ENCODE data around the gene CAMK2A.

Gene CAMK2A

GRCh38 chr5:150241298-150242160 lies 48.0 kb downstream of the CAMK2A start (continued):
- TF ChIP-seq ZNF776 (tag by site-specific recombination; IDR thresholded peaks at IDR 0.05; ENCODE audit: borderline replicate concordance) (peak; percentile 36; the same call in 1 of the 2 replicates), ZNF426 (tag by site-specific recombination; IDR thresholded peaks at IDR 0.05) (no peak), ZNF140 (tag by site-specific recombination; IDR thresholded peaks at IDR 0.05) (no peak), ZNF585B (tag by site-specific recombination; IDR thresholded peaks at IDR 0.05) (no peak), GFI1B (tag by site-specific recombination; IDR thresholded peaks at IDR 0.05) (no peak), ZNF366 (tag by site-specific recombination; conservative IDR thresholded peaks at IDR 0.05) (peak; percentile 95), ZNF843 (tag by site-specific recombination; IDR thresholded peaks at IDR 0.05) (no peak), ZNF707 (tag by site-specific recombination; IDR thresholded peaks at IDR 0.05) (no peak), ZNF677 (tag by site-specific recombination; IDR thresholded peaks at IDR 0.05) (no peak), GLIS2 (tag by site-specific recombination; IDR thresholded peaks at IDR 0.05) (no peak), ZNF785 (tag by site-specific recombination; IDR thresholded peaks at IDR 0.05) (no peak)

- Histone ChIP-seq H3K4me3 (ENCODE audit: low read depth, low read length) (no peak overlapping the region), H3K36me3 (ENCODE audit: control insufficient read depth in 2 of 2, insufficient read depth in 1 of 2, low read length in 2 of 2) (no peaks in the 10 kb centered on the region), H3K4me1 (ENCODE audit: control insufficient read depth, insufficient read depth, low read length) (no peaks in the 10 kb centered on the region), H3K27ac (ENCODE audit: extremely low read depth, low read depth, low read length) (no peak overlapping the region), H3K9me3 (ENCODE audit: control insufficient read depth, insufficient read depth, low read depth, low read length) (no peaks in the 10 kb centered on the region)
- TF ChIP-seq ZSCAN23 (tag by site-specific recombination; IDR thresholded peaks at IDR 0.05) (no peak), ZNF530 (tag by site-specific recombination; IDR thresholded peaks at IDR 0.05; ENCODE audit: low read depth) (no peak), ZBTB11 (tag by site-specific recombination; conservative IDR thresholded peaks at IDR 0.05; ENCODE audit: low read depth) (no peak), SP7 (tag by site-specific recombination; IDR thresholded peaks at IDR 0.05) (no peak), ZNF792 (tag by site-specific recombination; IDR thresholded peaks at IDR 0.05) (no peak), BCL11B (tag by site-specific recombination; IDR thresholded peaks at IDR 0.05; ENCODE audit: low read depth) (no peak), HOXC10 (CRISPR knock-in tag; IDR thresholded peaks at IDR 0.05) (no peak), ZNF391 (tag by site-specific recombination; IDR thresholded peaks at IDR 0.05; ENCODE audit: borderline replicate concordance, low read depth) (no peak), ZNF48 (tag by site-specific recombination; IDR thresholded peaks at IDR 0.05) (no peak), FEZF1 (tag by site-specific recombination; IDR thresholded peaks at IDR 0.05) (no peak), ZIC2 (tag by site-specific recombination; IDR thresholded peaks at IDR 0.05) (no peak), TCF7L2 (IDR thresholded peaks at IDR 0.05; ENCODE audit: borderline replicate concordance, low read depth, low read length) (no peak), ZNF426 (tag by site-specific recombination; IDR thresholded peaks at IDR 0.05) (no peak), ZNF239 (tag by site-specific recombination; IDR thresholded peaks at IDR 0.05) (no peak), ZNF10 (tag by site-specific recombination; IDR thresholded peaks at IDR 0.05) (no peak), ZNF404 (tag by site-specific recombination; IDR thresholded peaks at IDR 0.05) (no peak)
- CTCF ChIA-PET, result interaction anchor here (1.1 kb wide), 1 partner anchor 111 kb away, joined by 3 read pairs; no protein-coding TSS in a partner anchor
- POLR2A ChIA-PET, result no interaction called here
Measured at GRCh38 chr5:150239794-150240122, 49.8 kb downstream of the CAMK2A start.

Data from HEK293 (cell line).